DMS153 treated with DMSO at 0.1 percent for 48 hours (cell line): Measurements from ENCODE around the gene BUD31.
"Not testable (repeated sequence)": the region's sequence is repeated elsewhere in the genome, so short reads cannot be mapped to it uniquely, and the experiment has no call there.

Experiments used
- DNase-seq: peaks from one replicate; lab custom pipeline; 2025; ENCODE audit not compliant: unreplicated experiment; lab: John Stamatoyannopoulos, UW

Gene BUD31

DNA sequence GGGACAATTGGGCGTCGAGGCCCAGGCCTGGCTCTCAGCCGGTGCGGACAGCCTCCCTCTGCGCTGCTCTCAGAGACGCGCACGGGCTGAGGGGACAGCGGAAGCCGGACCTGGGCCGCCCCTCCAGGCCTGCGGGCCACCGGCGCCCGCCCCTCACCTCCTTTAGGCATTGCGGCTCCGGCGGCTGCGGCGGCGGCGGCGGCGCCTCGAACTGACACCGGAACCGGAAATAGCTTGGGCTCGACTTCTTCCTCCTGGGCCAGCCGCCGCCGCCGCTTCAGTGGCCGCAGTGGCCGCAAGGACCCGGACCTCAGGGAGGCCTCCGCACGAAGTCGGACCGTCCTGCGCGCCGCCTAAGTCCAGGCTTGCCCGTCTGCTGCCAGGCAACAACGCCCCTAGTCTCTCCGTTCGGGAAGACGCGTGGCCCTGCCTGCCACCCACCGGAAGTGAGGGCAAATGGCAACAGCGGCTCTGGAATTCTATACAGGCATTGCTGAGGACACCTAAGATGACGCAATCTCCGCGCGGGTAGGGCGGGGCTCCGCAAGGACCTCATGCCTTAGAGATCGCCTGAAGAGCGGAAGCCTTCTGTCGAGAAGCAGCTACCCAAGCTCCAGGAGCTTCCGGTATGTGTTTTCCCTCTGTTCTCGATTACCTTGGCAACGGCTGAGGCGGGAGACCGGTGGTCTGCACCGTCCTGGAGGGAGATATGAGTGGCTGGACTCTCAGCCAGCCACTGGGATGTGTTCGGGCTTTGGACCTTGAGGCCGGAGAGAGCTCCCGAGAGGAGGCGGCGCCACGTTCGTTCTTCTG, at the start of gene BUD31, which contains the start of gene PDAP1:
BUD31 (plus strand) TSS at position 591 of the 813 bp plus-strand sequence. CDS start 2,124 bp downstream, outside the sequence.
PDAP1 (minus strand) TSS at position 219 of the 813 bp plus-strand sequence; CDS start at position 170, 49 bp downstream.
- DNase-seq: peak; percentile 94

DNA sequence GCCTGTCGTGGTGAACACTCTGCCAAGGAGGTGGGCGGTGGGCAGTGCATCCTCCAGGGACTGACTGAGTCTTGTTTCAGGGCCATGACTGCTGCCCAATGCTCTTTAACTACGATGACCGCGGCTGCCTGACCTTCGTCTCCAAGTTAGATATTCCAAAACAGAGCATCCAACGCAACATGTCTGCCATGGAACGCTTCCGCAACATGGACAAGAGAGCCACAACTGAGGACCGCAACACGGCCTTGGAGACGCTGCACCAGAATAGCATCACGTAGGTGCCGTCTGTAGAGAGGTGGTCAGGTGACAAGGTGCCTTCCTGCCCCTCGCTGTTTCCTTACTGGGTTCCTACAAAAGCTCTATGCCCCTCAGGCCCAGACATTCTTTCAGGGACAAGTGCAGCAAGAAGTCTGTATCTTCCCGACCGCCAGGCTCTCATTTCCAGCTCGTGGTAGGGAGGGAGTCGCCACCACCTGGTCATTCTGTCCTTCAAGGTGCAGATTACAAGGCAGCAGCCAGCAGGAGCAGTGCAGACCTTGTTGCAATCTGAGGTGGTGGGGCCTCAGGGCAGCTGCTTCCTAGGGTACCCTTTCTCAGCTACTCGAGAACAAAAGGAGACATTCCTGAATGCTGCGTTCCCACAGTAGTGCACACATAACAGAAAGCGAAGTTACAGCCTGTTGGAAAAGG, 49.2 kb upstream of the BUD31 start:
- DNase-seq: no peak

DNA sequence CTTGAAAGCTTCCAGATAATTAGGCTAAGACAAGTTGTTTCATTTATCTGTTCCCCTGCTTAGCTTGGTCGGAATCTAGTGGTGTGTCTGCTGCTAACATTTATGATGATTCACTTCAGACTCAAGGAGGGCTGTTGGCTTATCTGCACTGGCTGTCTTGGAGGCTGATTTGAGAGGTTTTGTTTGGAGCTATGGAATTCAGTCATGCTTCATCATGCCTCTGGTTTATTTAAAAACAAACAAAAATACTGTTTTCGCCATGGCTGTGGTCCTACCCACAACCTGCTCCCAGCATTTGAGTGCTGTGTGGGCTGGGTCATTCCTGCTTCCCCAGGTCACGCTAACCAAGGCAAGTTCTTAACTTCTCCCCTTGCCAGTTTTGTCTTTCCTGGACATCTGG, 46.0 kb upstream of the BUD31 start:
- no peak for DNase-seq

DNA sequence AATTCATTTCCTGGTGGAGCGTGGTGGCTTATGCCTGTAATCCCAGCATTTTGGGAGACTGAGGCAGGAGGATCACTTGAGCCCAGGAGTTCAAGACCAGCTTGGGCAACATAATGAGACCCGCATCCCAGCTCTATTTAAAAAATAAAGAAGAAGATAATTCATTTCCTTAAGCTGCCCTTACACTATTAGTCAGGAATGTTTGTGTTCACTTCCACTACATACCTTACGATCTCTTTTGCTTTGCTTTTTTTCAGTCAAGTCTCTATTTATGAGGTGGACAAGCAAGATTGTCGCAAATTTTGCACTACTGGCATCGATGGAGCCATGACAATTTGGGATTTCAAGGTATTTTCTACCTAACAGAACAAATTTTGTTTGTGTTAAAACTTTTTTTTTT, 45.5 kb upstream of the BUD31 start:
- DNase-seq: no peak

DNA sequence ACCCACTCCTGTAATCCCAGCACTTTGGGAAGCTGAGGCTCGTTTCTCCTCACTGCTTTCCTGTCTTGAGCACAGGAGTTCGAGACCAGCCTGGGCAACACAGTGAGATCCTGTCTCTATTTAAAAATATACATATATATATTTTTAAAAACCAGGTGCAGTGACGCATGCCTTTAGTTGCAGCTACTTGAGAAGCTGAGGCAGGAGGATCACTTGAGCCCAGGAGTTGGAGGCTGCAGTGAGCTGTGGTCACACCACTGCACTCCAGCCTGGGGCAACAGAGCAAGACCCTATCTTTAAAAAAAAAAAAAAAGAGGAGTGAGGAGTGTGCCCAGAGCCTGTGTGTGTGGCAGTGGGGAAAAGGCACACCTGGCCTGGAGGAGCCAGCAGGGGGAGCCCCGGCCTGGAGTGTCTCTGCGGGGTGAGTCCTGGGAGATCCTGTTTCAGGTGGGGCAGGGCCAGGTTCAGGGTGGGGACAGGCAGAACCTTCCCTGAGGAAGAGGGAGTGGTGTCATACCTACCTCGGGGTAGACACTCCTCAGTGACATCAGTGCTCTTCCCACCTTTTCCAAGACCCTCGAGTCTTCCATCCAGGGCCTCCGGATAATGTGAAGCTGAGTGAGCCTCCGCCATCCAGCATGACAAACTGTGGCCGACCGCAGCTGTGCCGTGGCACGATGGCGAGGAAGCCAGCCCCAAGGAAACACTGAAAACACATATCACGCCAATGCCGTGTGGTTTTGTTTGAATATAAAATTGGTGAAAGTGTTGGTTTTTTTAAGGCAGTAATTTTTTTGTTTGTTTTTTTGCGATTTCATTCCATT, 43.2 kb upstream of the BUD31 start:
- no peak for DNase-seq

DNA sequence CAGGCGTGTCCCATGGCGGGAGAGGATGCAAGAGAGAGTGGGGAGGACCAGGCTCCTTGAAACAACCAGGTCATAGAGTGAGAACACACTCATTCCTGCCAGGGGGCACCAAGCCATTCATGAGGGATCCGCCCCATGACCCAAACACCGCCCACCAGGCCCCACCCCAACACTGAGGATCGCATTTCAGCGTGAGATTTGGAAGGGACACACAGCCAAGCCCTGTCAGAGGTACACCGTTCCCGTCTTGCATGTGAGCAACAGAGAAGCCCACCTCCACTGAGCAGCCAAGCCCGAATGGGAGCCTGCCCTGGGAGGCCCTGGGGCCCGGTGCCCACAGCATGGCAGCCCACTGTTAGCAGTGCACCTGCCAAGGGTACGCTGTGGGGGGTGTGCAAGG, 42.1 kb upstream of the BUD31 start:
- no peak for DNase-seq

DNA sequence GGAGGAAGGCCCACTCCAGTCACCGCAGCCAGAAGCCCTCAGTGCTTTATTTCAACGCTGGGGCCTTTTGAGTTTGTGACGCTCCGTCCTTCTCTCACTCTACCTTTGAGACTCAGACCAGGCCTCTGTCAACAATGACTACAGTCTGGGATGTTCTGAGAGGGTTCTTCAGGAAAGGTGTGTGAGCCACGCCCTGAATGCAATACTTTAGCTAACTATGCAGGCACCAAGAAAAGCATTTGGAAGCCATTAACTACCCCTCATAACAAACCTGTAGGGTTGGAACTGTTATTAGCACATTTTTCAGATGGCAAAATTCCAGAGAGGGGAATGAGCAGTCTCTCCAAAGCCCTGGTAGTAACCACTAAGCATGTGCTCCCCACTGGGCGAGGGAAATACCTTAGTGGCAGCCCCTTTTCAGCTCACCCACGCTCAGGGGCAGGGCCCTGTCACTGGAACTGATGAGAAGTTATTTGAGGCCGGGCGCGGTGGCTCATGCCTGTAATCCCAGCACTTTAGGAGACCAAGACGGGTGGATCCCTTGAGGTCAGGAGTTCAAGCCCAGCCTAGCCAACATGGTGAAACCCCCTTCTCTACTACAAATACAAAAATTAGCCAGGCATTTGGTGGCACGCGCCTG, 39.9 kb upstream of the BUD31 start:
- no peak for DNase-seq

DNA sequence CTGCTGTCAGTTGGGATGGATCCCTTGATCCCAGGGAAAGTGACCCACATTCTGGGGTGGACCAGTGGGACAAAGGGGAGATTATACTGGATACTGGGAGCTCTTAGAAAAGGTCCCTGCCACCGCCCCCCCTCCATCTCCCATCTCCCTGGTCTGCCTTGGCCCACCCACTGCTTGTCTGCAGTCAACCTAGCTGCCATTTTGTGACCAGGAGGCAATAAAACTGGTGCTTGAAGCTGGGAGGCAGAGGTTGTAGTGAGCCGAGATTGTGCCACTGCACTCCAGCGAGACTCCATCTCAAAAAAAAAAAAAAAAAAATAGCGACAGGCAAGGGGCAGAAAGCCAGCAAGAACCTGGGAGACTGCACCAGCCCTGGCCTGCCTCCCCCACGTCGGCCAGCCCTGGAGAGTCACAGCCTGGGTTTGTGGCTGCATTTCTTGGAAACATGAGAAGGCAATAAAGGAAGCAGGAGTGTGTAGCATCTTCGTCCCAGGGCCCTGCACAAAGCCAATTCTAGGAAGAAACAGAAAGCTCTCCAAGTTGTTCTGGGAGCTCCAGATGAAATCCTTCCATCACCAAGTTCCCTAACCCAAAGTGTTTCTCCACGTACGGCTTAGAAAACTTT, 38.9 kb upstream of the BUD31 start:
- no peak for DNase-seq

DNA sequence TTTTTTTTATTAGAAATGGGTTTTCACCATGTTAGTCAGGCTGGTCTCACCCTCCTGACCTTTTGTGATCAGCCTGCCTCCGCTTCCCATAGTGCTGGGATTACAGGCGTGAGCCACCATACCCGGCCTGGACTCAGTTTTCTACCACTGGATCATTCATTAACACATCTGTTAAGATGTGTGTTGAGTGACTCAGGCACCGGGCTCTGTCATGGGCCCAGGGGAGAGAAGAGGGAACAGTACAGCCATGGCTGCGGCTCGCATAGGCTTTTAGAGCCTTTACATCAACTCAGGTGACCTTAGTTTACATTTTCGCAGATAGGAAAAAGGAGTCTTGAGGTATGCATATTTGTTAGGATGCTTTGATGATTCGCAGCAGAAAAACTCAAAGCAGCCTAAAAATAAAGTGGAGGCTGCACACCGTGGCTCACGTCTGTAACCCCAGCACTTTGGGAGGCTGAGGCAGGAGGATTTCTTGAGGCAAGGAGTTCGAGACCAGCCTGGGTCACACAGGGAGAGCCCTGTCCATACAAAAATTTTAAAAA, 37.3 kb upstream of the BUD31 start:
- DNase-seq: no peak

DNA sequence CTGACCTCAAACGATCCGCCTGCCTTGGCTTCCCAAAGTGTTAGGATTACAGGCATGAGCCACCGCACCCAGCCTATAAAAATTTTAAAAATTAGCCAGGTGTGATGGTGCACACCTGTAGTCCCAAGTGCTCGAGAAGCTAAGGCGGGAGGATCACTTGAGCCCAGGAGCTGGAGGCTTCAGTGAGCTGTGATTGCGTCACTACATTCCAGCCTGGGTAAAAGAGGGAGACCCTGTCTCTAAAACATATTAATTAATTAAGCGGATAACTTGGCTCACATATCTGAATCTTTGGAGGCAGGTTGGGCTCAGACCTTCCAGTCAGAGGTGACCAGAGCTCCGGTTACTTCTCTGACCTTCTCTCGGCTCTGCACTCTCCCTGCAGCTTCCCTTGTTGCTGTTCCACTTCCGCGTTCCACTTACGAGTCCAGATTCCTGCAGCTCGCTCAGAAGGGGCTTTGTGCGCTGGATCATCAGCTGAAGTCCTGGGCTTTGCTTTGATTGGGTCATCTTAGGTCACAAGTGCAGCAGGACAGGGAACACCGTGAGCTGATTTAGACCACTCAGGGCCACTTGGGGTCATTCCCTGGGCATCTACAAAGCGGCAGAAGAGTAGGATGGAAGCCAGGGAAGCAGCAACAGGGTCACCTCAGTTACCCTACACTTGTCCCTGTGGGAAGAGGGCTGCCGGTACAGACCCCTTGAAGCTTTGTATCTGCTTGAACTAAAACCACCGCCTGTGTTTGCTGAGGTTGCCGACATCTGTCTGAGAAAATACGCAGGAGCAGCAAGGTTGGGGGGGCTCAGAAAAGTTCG, 36.3 kb upstream of the BUD31 start:
- DNase-seq: peak; percentile 45

DNA sequence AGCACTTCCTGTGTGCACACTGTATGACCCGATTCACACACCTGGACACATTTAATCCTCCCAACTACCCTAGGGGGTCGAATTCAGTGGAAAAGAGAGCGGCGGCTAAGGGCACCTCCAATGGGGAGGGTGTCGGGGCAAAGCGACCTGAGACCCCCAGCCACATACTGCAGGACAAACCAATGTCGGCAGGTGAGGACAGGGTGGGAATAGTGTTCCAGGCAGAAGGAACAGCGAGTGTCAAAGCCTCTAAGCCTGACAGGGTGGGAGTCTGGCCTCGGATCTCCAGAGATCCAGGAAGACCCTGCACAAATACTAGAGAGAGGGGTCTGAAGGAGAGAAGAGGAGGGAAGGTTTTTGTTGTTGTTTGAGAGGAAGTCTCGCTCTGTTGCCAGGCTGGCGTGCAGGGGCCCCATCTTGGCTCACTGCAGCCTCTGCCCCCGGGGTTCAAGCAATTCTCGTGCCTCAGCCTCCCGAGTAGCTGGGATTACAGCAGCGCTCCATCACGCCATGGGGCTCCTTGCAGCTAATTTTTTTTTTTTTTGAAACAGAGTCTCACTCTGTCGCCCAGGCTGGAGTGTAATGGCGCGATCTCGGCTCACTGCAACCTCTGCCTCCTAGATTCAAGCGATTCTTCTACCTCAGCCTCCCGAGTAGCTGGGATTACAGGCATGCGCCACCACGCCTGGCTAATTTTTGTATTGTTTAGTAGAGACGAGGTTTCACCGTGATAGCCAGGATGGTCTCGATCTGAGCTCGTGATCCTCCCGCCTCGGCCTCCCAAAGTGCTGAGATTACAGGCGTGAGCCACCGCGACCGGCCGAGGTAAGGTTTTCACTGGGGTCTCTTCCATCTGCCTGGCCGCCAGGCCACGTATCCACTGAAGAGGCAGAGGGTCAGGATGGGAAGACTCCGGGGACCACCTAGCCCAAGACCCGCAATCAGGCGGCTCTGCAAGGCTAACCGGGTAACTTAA, 35.4 kb upstream of the BUD31 start:
- no peak for DNase-seq

DNA sequence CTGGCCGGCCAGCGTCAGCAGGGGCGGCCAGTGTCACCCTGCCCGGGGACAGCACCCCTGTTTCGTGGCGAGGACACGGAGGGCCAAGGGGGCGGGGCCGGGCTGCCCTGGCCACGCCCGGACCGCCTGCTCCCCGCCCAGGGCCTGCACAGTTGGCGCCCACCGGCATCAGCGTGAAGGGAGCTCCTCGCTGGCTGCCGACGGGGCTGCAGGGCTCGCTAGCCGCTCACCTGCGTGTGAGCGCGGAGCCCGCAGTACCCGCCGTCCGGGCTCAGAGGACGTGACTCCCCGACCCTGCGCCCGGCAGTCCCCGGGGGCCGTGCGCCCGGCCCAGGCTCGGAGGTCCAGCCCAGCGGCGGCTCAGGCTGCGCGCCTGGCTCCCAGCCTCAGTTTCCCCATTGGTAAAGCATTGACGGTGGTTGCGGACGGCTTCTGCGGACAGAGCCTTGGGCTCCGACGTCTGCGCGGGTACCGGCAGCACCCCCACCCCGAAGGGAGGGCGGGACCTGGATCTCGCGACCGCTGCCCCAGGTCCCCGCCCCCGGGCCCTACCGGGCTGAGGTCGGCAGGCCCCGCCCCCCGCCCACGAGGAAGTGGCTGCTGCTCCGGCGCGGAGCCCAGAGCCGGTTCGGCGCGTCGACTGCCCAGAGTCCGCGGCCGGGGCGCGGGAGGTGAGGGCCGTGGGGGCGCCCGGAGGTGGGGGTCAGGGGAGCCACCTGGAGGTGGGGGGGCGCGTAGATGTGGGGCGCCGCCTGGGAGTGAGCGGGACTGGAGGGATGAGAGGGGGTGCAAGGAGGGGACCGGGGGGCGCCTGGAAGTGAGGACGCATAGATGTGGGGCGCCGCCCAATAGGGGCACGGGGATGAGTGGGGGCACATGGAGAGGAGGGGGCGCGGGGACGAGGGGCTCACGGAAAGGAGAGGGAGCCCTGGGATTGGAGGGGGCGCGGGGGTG, 34.4 kb upstream of the BUD31 start, which contains the start of gene ARPC1B:
ARPC1B (plus strand) TSS at position 620 of the 954 bp plus-strand sequence. CDS start 10,985 bp downstream, outside the sequence.
- DNase-seq: peak; percentile 22

DNA sequence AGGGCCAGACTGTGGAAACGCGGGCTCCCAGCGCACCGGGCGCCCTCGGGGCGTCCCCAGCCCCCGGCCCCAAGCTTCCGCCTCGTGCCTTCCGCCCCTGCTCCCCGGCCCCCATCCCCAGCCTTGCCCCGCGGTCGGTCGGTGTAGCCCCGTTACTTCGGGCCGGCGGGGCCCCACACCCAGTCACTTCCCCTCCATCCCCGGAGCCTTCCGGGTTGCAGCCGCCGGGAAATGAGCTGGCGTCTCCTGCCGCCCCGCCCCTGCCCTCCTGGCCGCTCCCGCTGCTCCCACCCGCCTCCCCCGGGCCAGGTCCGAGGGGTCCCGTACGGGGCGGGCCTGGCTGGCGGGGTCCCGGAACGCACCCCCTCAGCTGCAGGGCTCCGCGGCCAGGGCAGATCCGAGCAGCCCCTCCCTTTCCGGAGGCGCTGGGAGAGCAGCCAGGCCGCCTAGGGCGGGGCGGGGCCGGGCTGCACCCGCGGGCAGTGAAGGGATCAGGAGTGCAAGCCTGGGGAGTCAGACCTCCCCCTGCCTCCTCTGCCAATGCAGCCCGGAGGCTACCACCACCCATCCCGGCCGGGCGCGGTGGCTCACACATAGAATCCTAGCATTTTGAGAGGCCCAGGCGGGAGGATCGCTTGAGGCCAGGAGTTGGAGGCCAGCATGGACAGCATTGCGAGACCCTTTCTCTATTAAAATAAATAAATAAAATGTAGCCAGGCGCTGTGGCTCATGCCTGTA, 33.5 kb upstream of the BUD31 start:
- DNase-seq: no peak

DNA sequence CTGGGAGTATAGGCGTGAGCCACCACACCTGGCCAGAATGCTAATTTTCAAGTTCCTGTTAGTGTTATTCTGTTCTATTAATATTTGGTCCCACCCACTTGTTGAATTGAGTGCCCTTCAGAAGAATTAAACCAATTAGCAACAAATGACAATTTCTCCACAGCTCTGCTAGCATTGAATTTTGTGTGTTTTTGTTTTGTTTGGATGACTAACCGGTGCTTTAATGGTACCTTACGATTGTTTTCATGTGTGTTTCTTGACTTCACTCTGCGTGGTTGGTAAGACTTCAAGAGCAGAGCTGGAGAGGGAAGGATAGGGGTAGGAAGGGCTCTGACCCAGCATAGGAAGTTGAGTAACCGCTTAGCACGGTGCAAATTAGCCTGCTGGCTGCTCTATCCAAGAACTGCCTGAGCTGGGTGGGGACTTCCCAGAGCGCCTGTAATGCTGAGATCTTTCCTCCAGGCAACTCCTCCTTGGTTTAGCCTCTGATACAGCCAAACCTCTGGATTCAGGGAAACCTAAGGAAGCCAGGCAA, 29.7 kb upstream of the BUD31 start:
- DNase-seq: no peak

DNA sequence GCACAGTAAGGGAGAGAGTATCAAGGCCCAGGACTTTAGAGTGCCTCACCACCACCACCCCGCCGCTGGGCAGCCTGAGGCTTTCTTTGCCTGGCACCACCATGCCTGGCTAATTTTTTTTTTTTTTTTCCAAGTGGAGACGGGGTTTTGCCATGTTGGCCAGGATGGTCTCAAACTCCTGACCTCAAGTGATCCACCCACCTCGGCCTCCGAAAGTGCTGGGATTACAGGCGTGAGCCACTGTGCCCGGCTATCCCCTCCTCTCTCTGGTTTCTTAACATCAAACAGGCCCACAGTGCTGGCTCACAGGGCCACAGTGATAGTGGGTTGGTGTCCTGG, 29.1 kb upstream of the BUD31 start:
- not testable (repeated sequence) for DNase-seq
